ENCODE measurements around the gene THEMIS2. TPM values are rescaled to one million over a fixed set of nuclear protein-coding genes. Genes with fewer than 3 reads are reported as not detected.

Gene THEMIS2
- total RNA-seq, 1 experiment from 2014 or later = 17.2 TPM

DNA sequence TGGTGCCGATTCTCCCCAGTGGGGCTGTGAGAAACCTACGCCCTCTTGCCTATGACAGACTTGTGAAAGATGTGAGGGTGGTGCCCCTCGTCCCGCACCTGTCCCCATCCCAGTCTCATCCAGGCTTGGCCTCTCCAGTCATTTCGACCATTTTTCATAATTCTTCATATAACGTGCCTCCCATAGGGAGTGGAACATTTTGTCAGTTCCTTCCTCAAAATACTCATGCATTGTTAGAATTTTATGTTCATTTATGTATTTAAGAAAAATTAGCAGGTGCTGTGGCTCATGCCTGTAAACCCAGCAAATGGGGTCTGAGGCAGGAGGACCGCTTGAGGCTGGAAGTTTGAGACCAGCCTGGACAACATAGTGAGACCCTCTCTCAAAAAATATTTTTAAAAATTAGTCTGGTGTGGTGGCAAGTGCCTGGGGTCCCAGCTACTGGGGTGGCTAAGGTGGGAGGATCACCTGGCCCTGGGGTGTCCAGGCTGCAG lies 42.8 kb downstream of the THEMIS2 start:
- Mint-ChIP-seq H3K27ac (peak overlapping the region in 1 of 3 experiments; percentile 70; a peak in 1 of 7 replicates), H3K36me3 (ENCODE audit: insufficient read depth in 1 of 3, low read depth in 3 of 3) (peaks cover 6 to 32% (median 20%) of the 10 kb centered on the region in 3 experiments), H3K4me3 (peak overlapping the region in 1 of 2 experiments; percentile 99; a peak in 3 of 5 replicates), H3K27me3 (ENCODE audit: low read depth) (peaks cover 36% of the 10 kb centered on the region), H3K4me1 (peaks cover 0 to 2% of the 10 kb centered on the region in 2 experiments; a peak in 2 of 4 replicates), H3K9me3 (peaks cover 5 to 17% of the 10 kb centered on the region in 2 experiments; a peak in 4 of 5 replicates)
- no peaks in the 10 kb centered on the region for H3K4me1 ChIP-seq (ENCODE audit: insufficient read depth, low read length)
- peak overlapping the region; percentile 65 for H3K4me2 ChIP-seq (ENCODE audit: insufficient read depth, insufficient read length, low read length)
- H3K27ac ChIP-seq (ENCODE audit: insufficient read length, low read depth, low read length) = no peak overlapping the region
- H2AFZ ChIP-seq (ENCODE audit: low read length) = no peak overlapping the region
- no peaks in the 10 kb centered on the region for H3K27me3 ChIP-seq (ENCODE audit: insufficient read depth, low read length)
- H3K79me1 ChIP-seq (ENCODE audit: insufficient read depth, low read depth, low read length, poor library complexity, severe bottlenecking) = no peaks in the 10 kb centered on the region
- WGBS (ENCODE audit: extremely low coverage, insufficient read length, low lambda C conversion rate) = no CpG with 5 or more reads among the region's 7 CpGs
- H3K18ac ChIP-seq (ENCODE audit: insufficient read length, low read depth, low read length) = peak overlapping the region; percentile 95
- no peak overlapping the region for H2AK5ac ChIP-seq (ENCODE audit: insufficient read length, low read length)
- H3K23ac ChIP-seq (ENCODE audit: insufficient read length, low read depth, low read length) = no peak overlapping the region
- H3K56ac ChIP-seq (ENCODE audit: insufficient read length, low read depth, low read length) = no peak overlapping the region
- no peak overlapping the region for H2BK15ac ChIP-seq (ENCODE audit: low read depth, low read length)
- no peak overlapping the region for H2BK120ac ChIP-seq (ENCODE audit: low read depth, low read length, poor library complexity, severe bottlenecking)
- no peak overlapping the region; the same call in 1 of the 2 replicates for H3K4ac ChIP-seq (ENCODE audit: low read depth, low read length)
- peak overlapping the region; percentile 89 for H4K5ac ChIP-seq (ENCODE audit: insufficient read length, low read depth, low read length)
- H3K9me3 ChIP-seq (ENCODE audit: control insufficient read depth, low read depth, low read length) = no peaks in the 10 kb centered on the region
- no peak overlapping the region for H2BK12ac ChIP-seq (ENCODE audit: insufficient read length, low read depth, low read length)
- no peak overlapping the region for H3T11ph ChIP-seq (ENCODE audit: low read length)
- no peak overlapping the region for H3K9ac ChIP-seq (ENCODE audit: extremely low read depth, insufficient read length, low read length)
- H3K23me2 ChIP-seq (ENCODE audit: insufficient read length, low read depth, low read length, poor library complexity, severe bottlenecking) = no peaks in the 10 kb centered on the region
- H3K79me2 ChIP-seq (ENCODE audit: insufficient read depth, low read length) = no peaks in the 10 kb centered on the region
- H3K14ac ChIP-seq (ENCODE audit: insufficient read depth, low read length) = no peak overlapping the region
- no peaks in the 10 kb centered on the region for H4K20me1 ChIP-seq (ENCODE audit: control insufficient read depth, insufficient read depth, insufficient read length)
- TF ChIP-seq, protein P1, sequence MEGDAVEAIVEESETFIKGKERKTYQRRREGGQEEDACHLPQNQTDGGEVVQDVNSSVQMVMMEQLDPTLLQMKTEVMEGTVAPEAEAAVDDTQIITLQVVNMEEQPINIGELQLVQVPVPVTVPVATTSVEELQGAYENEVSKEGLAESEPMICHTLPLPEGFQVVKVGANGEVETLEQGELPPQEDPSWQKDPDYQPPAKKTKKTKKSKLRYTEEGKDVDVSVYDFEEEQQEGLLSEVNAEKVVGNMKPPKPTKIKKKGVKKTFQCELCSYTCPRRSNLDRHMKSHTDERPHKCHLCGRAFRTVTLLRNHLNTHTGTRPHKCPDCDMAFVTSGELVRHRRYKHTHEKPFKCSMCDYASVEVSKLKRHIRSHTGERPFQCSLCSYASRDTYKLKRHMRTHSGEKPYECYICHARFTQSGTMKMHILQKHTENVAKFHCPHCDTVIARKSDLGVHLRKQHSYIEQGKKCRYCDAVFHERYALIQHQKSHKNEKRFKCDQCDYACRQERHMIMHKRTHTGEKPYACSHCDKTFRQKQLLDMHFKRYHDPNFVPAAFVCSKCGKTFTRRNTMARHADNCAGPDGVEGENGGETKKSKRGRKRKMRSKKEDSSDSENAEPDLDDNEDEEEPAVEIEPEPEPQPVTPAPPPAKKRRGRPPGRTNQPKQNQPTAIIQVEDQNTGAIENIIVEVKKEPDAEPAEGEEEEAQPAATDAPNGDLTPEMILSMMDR (conservative IDR thresholded peaks at IDR 0.05) = no peak
- no peak for DNase-seq
- no peak overlapping the region for H2BK20ac ChIP-seq (ENCODE audit: low read depth, low read length, poor library complexity, severe bottlenecking)
- no peak overlapping the region for H2BK5ac ChIP-seq (ENCODE audit: insufficient read length, low read length)
- no peak overlapping the region for H4K8ac ChIP-seq (replicated peaks; ENCODE audit: insufficient read length, low read depth, low read length)
- no peak overlapping the region for H4K91ac ChIP-seq (ENCODE audit: insufficient read length, low read depth, low read length)

Measured in H9 (cell line).